HG02885 (cell line): ENCODE measurements around the gene ROCK2.

Experiments
- ATAC-seq: cut with Tn5 transposase; IDR thresholded peaks from one replicate; pipeline ENCODE4 v1.9.1; 2021; ENCODE audit warnings: mild to moderate bottlenecking; ENCODE audit not compliant: unreplicated experiment, poor library complexity

The ROCK2 gene

GRCh38 chr2:11159574-11160170 is 184.8 kb downstream of the ROCK2 start:
- ATAC-seq = no peak

GRCh38 chr2:11158916-11159573 is 185.4 kb downstream of the ROCK2 start:
- ATAC-seq = no peak

GRCh38 chr2:11157731-11158130 is 186.7 kb downstream of the ROCK2 start:
- ATAC-seq = no peak

GRCh38 chr2:11157296-11157695 is 187.1 kb downstream of the ROCK2 start:
- no peak for ATAC-seq

- ATAC-seq = no peak
These were observed 187.9 kb downstream of the ROCK2 start for GRCh38 chr2:11156396-11157075.

GRCh38 chr2:11155381-11156035 is 188.9 kb downstream of the ROCK2 start, which contains the start of gene SLC66A3:
Gene SLC66A3, plus strand, starts transcription at chr2:11155467. Its CDS starts 80 bp downstream, at chr2:11155547.
- peak; percentile 79 for ATAC-seq

- peak; percentile 68 for ATAC-seq
These were observed 189.5 kb downstream of the ROCK2 start for GRCh38 chr2:11154923-11155380.

GRCh38 chr2:11154016-11154922 is 190.2 kb downstream of the ROCK2 start:
- peak; percentile 19 for ATAC-seq

GRCh38 chr2:11152591-11152990 is 191.8 kb downstream of the ROCK2 start:
- no peak for ATAC-seq

- no peak for ATAC-seq
These were observed 197.2 kb downstream of the ROCK2 start for GRCh38 chr2:11147263-11147662.

- ATAC-seq = no peak
These were observed 198.4 kb downstream of the ROCK2 start for GRCh38 chr2:11146076-11146475.

GRCh38 chr2:11145350-11145749 is 199.1 kb downstream of the ROCK2 start:
- ATAC-seq = no peak

- no peak for ATAC-seq
These were observed 199.7 kb downstream of the ROCK2 start for GRCh38 chr2:11144738-11145079.

- no peak for ATAC-seq
These were observed 200.2 kb downstream of the ROCK2 start for GRCh38 chr2:11144077-11144737.

- no peak for ATAC-seq
These were observed 201.4 kb downstream of the ROCK2 start for GRCh38 chr2:11142987-11143386.

- no peak for ATAC-seq
These were observed 202.1 kb downstream of the ROCK2 start for GRCh38 chr2:11142330-11142729.

GRCh38 chr2:11141319-11141718 is 203.1 kb downstream of the ROCK2 start:
- no peak for ATAC-seq

- ATAC-seq = no peak
These were observed 203.9 kb downstream of the ROCK2 start for GRCh38 chr2:11140492-11140891.

- ATAC-seq = no peak
These were observed 210.1 kb downstream of the ROCK2 start for GRCh38 chr2:11134349-11134748.

- no peak for ATAC-seq
These were observed 210.5 kb downstream of the ROCK2 start for GRCh38 chr2:11133936-11134320.
